Activated T-helper 17 cell treated with anti-CD3 and anti-CD28 coated beads, Interleukin-2, amount 50 U/mL, for 72 hours (primary cell): ENCODE measurements around the gene RNF157. TPM values are rescaled to one million over a fixed set of nuclear protein-coding genes. Genes with fewer than 3 reads are reported as not detected.

Source experiments
- ATAC-seq: fragments of 150-1000 bp; cut with Tn5 transposase; replicated peaks from 2 replicates; pipeline ENCODE4 v1.10.0; 2021; ENCODE audit warnings: mild to moderate bottlenecking, moderate library complexity
- H3K27ac Mint-ChIP-seq: one replicate; pipeline ENCODE4 v1.8.0; 2022; ENCODE audit warnings: mixed read lengths
- H3K27me3 Mint-ChIP-seq: one replicate; pipeline ENCODE4 v1.8.0; 2022; ENCODE audit warnings: mixed read lengths
- H3K36me3 Mint-ChIP-seq: one replicate; pipeline ENCODE4 v1.8.0; 2022; ENCODE audit warnings: low read depth, mild to moderate bottlenecking, mixed read lengths
- H3K4me1 Mint-ChIP-seq: one replicate; pipeline ENCODE4 v1.8.0; 2022; ENCODE audit warnings: mixed read lengths
- H3K4me3 Mint-ChIP-seq: one replicate; pipeline ENCODE4 v1.8.0; 2022; ENCODE audit warnings: mild to moderate bottlenecking, mixed read lengths
- H3K9me3 Mint-ChIP-seq: one replicate; pipeline ENCODE4 v1.8.0; 2022; ENCODE audit warnings: mixed read lengths
- total RNA-seq, 2 donors: library from RNA; stranded (reverse); gene quantifications; one replicate each; pipeline ENCODE4 v1.2.3, GENCODE V29; 2022

RNF157 gene
- 10 to 100 TPM; 15.5 to 17.4 TPM for total RNA-seq

DNA sequence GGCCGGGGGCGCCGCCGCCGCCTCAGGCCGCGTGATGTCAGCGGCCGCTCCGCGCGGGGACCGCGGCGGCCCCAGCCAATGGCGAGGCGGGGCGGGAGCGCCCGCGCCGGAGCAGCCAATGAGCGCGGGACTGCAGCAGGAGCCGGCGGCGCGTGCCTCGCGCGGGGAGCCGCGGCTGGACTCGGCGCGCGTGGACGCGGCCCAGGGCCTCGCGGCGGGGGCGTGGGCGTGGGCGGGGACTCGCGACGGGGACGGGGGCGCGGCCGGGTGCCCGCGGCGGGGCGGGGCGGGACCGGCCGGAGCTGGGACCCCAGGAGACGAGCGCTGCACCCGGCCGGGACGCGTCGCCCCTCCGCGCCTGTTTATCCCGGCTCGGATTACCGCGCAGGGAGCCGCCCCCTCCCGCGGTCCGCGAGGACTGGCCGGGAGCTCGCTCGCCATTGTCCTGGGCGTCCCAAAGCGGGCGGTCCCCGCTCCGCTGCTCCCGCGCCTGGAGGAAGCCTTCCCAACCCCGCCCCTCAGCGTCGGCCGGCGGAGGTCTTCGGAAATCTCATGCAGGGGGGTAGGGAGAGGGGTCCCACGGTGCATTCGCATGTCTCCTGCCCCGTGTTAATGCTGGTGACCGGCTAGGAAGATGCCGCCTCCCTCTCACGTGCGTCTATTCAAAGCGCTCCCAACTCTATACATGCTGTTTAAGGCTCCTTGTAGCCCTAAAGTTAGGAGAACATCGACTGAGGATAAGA, at the start of gene RNF157:
RNF157 (minus strand) TSS at position 33 of the 743 bp plus-strand sequence. CDS start 253 bp downstream, outside the sequence.
- Mint-ChIP-seq H3K36me3 (peaks cover 5% of the 10 kb centered on the region), H3K27ac (peak within 1 kb of the TSS; percentile 47), H3K4me3 (peak within 1 kb of the TSS; percentile 88), H3K4me1 (peaks cover 10% of the 10 kb centered on the region), H3K27me3 (no peaks in the 10 kb centered on the region), H3K9me3 (no peaks in the 10 kb centered on the region)
- ATAC-seq: peak; percentile 95

DNA sequence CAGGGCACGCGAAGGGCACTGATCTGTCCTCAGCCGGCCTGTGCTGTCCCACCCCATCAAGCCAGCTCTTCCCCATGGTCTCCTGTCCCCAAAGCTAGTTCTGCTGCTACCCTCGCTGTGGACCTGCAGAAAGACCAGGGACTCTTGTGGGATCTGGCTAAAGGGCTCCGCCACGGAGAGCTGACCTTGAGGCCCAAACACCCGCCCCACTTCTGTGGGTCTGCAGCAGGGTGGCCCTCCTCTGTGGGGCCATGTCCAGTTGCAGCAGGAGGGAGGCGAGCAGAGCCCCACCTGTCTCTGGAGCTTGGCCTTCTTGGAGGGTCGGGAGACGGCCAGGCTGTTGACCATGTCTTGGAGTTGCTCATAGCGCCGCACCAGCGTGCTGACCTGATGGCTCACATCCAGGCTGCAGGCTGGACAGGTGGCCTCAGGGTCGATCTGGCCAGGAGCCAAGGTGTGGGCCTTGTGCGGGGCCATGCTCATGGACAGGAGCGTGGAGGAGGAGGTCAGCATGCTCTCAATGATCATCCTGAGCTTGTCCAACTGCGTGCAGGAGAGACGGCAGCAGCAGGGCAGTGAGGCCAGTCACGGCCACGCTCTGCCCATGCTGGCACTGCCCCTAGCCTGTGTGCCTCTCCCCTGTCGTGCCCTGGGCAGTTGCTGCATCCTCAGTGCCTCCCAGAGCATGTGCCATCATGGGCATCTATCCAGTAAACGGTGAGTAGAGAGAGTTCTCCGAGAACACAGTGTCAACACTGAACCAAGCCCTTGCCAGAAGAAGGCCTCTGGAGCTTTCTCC, 41.5 kb upstream of the RNF157 start:
- Mint-ChIP-seq H3K36me3 (no peaks in the 10 kb centered on the region), H3K27ac (no peak overlapping the region), H3K4me3 (no peak overlapping the region), H3K27me3 (no peaks in the 10 kb centered on the region), H3K4me1 (no peaks in the 10 kb centered on the region), H3K9me3 (no peaks in the 10 kb centered on the region)
- ATAC-seq: no peak

DNA sequence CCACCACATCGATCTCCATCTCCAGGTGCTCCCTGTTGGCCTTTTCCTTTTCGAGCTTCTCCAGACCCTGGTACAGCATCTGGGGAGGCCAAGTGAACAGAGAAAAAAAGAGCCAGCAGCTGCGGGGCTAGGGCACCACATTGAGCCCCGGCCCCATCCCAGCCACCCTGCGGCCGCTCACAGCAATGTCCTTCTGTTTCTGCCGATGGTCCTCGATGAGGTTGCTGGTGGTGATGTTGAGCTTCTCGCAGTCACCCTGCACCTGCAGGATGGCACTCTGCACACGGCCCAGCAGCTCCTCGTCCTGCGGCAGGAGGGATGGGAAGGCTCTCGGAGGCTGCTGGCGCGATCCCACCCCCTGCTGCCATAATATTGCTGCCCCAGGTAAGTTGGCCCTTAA, 40.4 kb upstream of the RNF157 start:
- Mint-ChIP-seq H3K4me1 (no peaks in the 10 kb centered on the region), H3K27ac (no peak overlapping the region), H3K36me3 (no peaks in the 10 kb centered on the region), H3K9me3 (no peaks in the 10 kb centered on the region), H3K27me3 (no peaks in the 10 kb centered on the region), H3K4me3 (no peak overlapping the region)
- no peak for ATAC-seq

DNA sequence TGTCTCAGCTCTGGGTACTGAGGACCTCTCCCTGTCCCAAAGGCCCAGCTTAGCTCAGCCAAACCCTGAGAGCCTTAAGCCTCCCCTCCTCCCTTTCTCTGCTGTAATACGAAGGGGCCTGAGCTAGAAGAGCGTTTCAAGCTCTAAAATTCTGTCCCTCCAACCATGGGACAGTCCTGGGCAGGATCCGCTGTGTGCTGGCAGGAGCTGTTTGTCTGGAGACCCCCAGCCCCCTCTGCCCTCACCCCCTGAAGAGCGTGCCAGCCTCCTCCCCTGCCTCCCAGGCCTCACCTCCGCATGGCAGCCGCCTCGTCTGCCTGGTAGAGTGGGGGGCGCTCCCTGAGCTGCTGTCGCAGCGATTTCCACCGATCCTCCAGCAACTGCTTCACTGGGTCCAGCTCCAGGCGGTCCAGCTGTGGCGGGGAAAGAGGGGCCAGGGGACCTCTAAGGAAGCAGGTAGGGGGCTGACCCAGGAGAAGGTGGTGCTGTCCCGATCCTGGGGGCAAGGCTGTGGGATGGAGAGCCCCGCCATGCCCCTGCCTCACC, 39.5 kb upstream of the RNF157 start:
- no peaks in the 10 kb centered on the region for H3K9me3 Mint-ChIP-seq
- no peak overlapping the region for H3K4me3 Mint-ChIP-seq
- no peaks in the 10 kb centered on the region for H3K36me3 Mint-ChIP-seq
- no peak overlapping the region for H3K27ac Mint-ChIP-seq
- no peak for ATAC-seq
- H3K4me1 Mint-ChIP-seq: no peaks in the 10 kb centered on the region
- no peaks in the 10 kb centered on the region for H3K27me3 Mint-ChIP-seq

DNA sequence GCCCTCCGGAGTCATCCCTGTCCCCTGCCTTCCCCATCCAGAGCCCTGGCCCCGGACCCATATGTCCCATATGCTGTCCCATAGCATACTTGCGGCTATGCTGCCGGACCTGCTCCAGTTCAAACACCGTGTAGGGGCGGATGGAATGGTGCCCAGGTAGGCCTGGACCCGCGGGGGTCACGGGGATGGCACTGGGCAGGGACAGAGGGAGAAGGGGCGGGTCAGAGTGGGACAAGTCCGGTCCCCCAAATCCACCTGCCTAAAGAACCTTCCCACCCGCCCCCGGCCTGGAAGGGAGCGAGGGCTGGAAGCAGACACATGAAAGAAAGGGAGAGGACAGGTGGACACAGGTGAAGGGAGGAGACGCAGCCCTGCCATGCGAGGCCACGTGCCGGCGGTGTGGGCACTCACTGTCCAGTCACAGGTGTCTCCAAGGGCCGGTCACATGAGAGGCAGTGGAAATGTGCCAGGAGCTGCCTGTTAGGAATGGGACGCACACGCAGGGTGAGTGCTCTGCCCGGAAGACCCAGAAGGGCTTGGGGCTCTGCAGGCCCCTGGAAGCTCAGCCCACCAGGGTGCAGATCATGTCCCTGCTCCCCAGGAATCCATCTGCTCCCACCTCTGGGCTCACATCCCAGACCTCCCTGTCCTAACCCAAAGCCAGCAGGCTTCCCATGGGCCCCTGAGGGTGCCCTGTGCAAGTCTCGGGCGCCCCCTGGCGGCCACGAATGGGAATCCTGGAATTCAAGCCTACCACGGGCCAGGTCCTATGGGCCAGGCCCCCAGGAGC, 38.9 kb upstream of the RNF157 start:
- Mint-ChIP-seq H3K27ac (no peak overlapping the region), H3K9me3 (no peaks in the 10 kb centered on the region), H3K36me3 (no peaks in the 10 kb centered on the region), H3K4me1 (no peaks in the 10 kb centered on the region), H3K27me3 (no peaks in the 10 kb centered on the region), H3K4me3 (no peak overlapping the region)
- ATAC-seq: peak; percentile 92

DNA sequence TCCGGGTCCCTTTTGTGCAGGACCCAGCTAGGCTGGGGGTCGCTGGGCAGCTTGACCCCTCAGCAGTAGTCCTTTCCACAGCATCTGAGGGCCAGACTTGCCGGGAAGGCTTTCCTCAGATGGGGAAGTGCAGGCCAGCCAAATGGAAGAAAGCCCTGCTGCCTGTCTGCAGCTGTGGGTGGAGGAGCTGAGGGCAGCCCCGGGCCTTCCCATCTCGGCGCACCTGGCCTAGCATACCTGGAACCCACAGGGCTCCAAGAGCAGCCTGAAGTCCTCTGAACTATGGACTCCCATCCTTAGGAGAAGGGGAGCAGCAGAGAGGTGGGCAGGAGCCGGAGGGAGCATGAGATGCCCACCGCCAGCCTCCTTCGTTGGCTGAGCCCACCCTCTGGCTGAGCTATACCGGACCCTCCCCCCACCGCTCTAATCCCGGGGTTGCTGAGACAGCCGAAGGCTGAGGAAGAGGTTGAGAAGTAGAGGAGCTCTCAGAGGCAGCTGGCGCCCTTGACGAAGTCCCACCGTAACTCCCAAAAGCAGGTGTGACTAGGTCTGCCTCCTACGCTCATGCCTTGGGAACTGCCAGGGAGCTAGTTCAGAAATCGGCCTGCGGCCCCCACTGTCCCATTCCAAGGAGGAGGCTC, 38.1 kb upstream of the RNF157 start:
- Mint-ChIP-seq H3K27ac (no peak overlapping the region), H3K27me3 (no peaks in the 10 kb centered on the region), H3K4me1 (no peaks in the 10 kb centered on the region), H3K36me3 (no peaks in the 10 kb centered on the region), H3K4me3 (no peak overlapping the region), H3K9me3 (no peaks in the 10 kb centered on the region)
- no peak for ATAC-seq

DNA sequence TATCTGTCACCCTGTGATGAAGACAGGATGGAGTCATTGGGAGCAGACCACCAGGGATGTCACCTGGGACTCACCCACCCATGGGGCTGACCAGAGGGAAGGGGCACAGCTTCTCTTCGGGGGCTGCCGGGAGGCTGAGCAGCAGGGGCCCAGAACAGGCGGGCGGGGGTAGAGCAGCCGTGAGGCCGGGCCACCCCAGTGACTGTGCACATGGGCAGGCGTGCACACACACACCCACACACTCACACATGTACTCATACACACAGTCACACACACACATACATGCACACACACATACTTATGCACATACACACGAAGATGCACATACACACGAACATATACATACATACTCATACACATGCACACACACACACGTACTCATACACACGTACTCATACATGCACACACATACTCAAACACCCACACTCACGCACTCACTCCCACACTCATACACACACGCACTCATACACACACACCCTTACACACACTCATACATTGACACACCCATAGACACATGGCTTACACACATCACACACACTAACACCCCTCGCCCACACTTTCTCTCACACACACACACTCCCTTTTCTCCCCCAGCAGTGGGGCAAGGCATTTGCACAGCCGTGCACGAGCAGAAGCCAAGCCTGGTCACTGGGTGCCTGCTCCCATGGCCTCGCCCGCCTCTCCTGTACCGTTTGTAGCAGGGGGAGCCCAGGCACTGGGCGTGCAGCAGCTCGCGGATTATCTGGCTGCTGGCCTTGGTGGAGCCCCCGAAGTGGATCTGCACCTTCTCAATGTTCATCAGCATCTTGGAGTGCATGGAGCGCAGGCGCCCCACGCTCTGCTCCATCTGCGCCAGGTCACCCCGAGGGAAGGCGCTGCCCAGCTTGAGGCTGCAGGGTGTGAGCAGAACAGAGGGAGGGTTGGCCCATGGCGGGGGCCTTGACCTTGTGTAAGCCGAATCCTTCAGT, 37.3 kb upstream of the RNF157 start:
- H3K27me3 Mint-ChIP-seq: no peaks in the 10 kb centered on the region
- H3K36me3 Mint-ChIP-seq: peaks cover 5% of the 10 kb centered on the region
- no peaks in the 10 kb centered on the region for H3K4me1 Mint-ChIP-seq
- no peaks in the 10 kb centered on the region for H3K9me3 Mint-ChIP-seq
- no peak overlapping the region for H3K4me3 Mint-ChIP-seq
- no peak for ATAC-seq
- peak overlapping the region; percentile 68 for H3K27ac Mint-ChIP-seq

DNA sequence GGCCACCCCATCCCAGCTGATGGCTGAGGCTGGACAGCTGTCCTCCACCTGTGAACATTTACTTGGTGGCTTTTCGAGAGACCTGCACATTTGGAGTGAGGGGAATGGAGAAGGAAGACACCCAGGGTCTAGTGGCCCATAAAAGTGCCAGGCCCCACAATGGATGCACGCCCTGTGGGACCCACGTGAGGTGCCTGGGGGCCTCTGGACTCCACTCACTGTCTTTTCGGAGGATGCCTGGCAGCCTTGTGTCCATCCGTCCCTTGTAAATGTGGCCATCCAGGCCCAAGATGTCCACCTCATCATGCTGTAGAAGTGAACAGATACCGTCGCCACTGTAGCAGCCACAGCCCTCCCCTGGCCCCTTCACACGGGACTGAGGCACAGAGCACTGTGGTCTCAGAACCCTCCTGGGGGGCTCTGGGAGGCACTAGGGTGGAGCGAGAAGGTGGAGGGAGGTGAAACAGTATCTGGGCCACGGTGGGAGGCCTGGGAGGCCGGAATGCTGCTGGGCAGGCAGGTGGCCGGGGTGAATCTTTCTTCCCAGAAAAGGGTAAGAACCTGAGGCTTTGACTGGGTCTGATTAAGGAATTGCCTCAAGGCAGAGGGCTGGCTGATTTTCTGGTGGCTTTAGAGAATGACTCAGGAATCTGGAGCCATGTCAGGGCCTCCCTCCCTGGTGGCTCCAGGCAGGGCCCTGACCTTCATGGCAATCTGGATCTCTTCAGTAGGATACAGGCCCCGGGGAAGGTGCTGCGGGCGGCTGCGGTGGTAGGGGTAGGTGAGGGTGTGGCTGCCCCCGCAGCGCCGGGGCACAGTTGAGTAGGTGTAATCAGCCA, 36.4 kb upstream of the RNF157 start:
- Mint-ChIP-seq H3K4me3 (no peak overlapping the region), H3K27me3 (no peaks in the 10 kb centered on the region), H3K4me1 (no peaks in the 10 kb centered on the region), H3K36me3 (peaks cover 14% of the 10 kb centered on the region), H3K9me3 (no peaks in the 10 kb centered on the region), H3K27ac (peak overlapping the region; percentile 68)
- no peak for ATAC-seq

DNA sequence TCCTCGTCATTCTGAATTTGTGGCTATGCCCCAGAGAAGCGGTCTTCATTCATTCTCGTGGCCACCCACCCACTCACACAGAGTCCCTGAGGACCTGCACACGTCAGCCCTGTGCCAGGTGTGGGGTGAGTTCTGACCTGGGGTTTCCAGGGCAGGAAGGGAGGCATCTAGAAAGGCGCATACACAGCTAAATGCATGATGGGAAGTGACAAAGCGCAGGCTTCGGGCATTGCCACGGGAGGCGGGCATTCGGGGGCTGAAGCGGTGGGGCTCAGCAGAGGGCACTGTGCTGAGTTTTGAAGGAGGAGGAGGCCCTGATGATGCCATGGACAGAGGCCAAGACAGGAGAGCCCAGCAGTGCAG, 35.8 kb upstream of the RNF157 start:
- no peaks in the 10 kb centered on the region for H3K4me1 Mint-ChIP-seq
- H3K9me3 Mint-ChIP-seq: no peaks in the 10 kb centered on the region
- no peak for ATAC-seq
- H3K27me3 Mint-ChIP-seq: no peaks in the 10 kb centered on the region
- H3K27ac Mint-ChIP-seq: peak overlapping the region; percentile 68
- no peak overlapping the region for H3K4me3 Mint-ChIP-seq
- peaks cover 20% of the 10 kb centered on the region for H3K36me3 Mint-ChIP-seq

DNA sequence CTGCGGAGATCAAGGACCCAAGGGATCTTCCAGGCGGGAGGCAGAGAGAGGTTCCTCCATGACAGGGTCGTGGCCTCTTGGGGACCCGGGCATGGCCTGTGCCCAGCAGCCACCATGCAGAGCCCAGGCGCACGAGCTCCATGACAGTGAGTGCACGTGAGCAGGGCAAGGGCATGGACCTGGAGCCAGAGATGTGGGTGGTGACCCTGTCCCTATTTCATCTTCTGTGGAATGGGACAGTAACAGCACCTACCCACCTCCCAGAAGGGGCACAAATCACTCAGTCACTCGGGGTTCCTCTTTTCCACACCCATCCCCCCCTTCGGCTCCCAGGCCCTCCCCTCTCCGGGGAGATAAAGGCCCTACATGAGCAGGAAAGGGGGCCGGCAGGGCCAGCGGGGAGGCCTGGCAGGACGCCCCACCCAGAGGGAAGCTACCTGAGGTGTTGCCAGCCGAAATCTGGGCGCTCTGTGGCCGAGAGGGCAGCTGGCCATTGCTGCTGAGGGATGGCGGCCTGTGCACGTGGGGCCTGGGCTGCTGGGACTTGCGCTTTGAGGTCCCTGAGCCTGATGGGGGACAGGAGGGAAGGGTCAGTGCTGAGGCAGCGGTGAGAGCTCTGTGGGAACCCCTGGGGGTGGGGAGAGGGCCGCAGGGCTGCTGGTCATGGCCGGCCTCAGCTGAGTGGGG, 35.2 kb upstream of the RNF157 start:
- peaks cover 25% of the 10 kb centered on the region for H3K36me3 Mint-ChIP-seq
- H3K4me3 Mint-ChIP-seq: peak overlapping the region; percentile 25
- no peaks in the 10 kb centered on the region for H3K9me3 Mint-ChIP-seq
- no peaks in the 10 kb centered on the region for H3K27me3 Mint-ChIP-seq
- no peak for ATAC-seq
- H3K4me1 Mint-ChIP-seq: no peaks in the 10 kb centered on the region
- peak overlapping the region; percentile 68 for H3K27ac Mint-ChIP-seq

DNA sequence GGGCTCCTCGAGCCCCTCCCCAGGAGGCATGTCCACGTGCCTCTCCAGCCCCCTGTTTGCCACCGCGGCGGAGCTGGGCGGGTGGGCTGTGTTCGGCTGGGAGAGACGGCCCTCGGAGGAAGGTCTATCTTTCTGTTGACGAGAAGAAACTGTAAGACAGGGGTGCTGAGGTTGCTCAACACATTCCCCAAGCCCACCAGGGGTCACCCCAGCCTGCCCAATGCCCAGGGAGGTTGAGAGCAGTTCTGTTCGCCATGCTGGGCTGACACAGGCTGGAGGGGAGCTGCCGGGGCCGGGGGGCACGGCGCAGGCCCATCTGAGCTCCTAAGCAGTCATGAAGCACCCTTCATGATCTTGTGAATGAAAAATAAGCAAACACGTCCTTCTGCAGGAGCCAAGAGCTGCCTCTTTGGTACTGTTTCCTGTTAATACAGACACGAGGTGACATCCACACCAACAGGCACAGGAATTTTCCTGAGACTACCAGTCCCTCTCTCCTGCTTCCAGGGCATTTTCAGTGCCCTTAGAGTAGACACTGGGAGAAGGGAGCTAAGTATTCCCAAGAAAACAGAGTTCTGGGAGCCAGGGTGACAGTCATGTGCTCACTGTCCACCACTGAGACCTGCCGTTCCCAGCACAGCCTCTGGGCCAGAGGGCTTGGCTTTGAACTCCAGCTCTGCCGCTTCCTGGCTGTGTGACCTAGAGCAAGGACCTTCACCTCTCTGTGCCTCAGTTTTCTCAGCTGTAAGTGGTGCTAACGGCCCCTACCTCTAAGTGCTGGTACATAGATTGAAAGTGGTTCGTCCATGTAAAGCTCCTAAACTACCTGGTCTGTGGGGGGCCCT, 34.0 kb upstream of the RNF157 start:
- Mint-ChIP-seq H3K4me3 (peak overlapping the region; percentile 25), H3K9me3 (no peaks in the 10 kb centered on the region), H3K27me3 (no peaks in the 10 kb centered on the region), H3K4me1 (peaks cover 5% of the 10 kb centered on the region), H3K36me3 (peaks cover 37% of the 10 kb centered on the region), H3K27ac (peak overlapping the region; percentile 71)
- ATAC-seq: no peak
